K562 (cell line): ENCODE results near the gene NTN1. TPM values are rescaled to one million over a fixed set of nuclear protein-coding genes. Genes with fewer than 3 reads are reported as not detected.

Experiments used
- ATAC-seq: fragments of 200-7000 bp; cut with Tn5 transposase; 3 replicates; pipeline ENCODE4 v1.9.1; 2020; ENCODE audit warnings: moderate library complexity
- BruUV-seq: library from RNA; stranded (reverse); fragments of 400-500 nt; replicated peaks from 2 replicates; lab custom pipeline; 2021; lab: Mats Ljungman, UMichigan
- CTCF ChIA-PET: fragments of 300-600 bp; formaldehyde crosslinking; extraction: SDS; loops from one replicate; lab custom pipeline; 2021; ENCODE audit warnings: low intra/inter-chr PET ratio; lab: Yijun Ruan, JAX
- POLR2A ChIA-PET: fragments of 300-600, 350-650 bp; sonication (Branson Sonifier 250); formaldehyde crosslinking; extraction: SDS; loops from one replicate; lab custom pipeline; 2021; ENCODE audit warnings: antibody characterized with exemption, inconsistent platforms; lab: Yijun Ruan, JAX
- DNase-seq, 4 experiments: peaks; one replicate each; pipeline versions ENCODE4 v3.0.0 to v3.0.0-alpha.2; 2011 to 2018; ENCODE audit warnings: low spot score in 3 of 4, mixed read lengths in 3 of 4; ENCODE audit errors: extremely low read depth in 1 of 4
- FAIRE-seq: peaks from 2 replicates; lab custom pipeline; 2011; peaks lifted over from hg19 to GRCh38; lab: Jason Lieb, UNC
- H2AFZ ChIP-seq: 2 replicates; pipeline ENCODE4 v1.6.0; 2011; ENCODE audit warnings: low read depth, low read length, control low read depth, inconsistent platforms
- H3K27ac ChIP-seq: fragments of 200-600 bp; 3 replicates; pipeline ENCODE4 v1.8.0; 2011; ENCODE audit warnings: low read depth, mild to moderate bottlenecking, control low read depth, inconsistent platforms, low read length, moderate library complexity, mixed read lengths; ENCODE audit errors: extremely low read depth
- H3K27me3 ChIP-seq, 2 experiments: fragments of 300-600 bp in 1 of 2; 2 replicates in 1 of 2; 3 replicates in 1 of 2; pipeline versions ENCODE4 v1.6.0 to v1.8.0; 2011; ENCODE audit warnings: inconsistent platforms in 2 of 2, low read length in 2 of 2, mild to moderate bottlenecking in 1 of 2, mixed read lengths in 1 of 2, moderate library complexity in 1 of 2; ENCODE audit not compliant: control insufficient read depth in 2 of 2, insufficient read depth in 2 of 2
- H3K36me3 ChIP-seq: fragments of 300-600 bp; 3 replicates; pipeline ENCODE4 v1.8.0; 2011; ENCODE audit warnings: mild to moderate bottlenecking, low read length, inconsistent platforms; ENCODE audit not compliant: control insufficient read depth, insufficient read depth
- H3K4me1 ChIP-seq, 2 experiments: fragments of 200-600 bp in 1 of 2; replicated peaks in 1 of 2; 2 replicates in 1 of 2; 3 replicates in 1 of 2; pipeline versions ENCODE4 v1.5.1 to v1.8.0; 2011; ENCODE audit warnings: inconsistent platforms in 2 of 2, low read length in 2 of 2, mild to moderate bottlenecking in 1 of 2, mixed read lengths in 1 of 2, moderate library complexity in 1 of 2; ENCODE audit not compliant: control insufficient read depth in 2 of 2, insufficient read depth in 2 of 2
- H3K4me2 ChIP-seq: 2 replicates; pipeline ENCODE4 v1.6.1; 2011; ENCODE audit warnings: low read length, control low read depth, inconsistent platforms, mixed read lengths; ENCODE audit not compliant: insufficient read depth
- H3K4me3 ChIP-seq: fragments of 200-600 bp; sonication (generic), shearing (Covaris generic); 2 replicates; pipeline ENCODE4 v1.5.1; 2016; ENCODE audit warnings: control low read depth, inconsistent platforms
- H3K79me2 ChIP-seq: fragments of 200-600 bp; 3 replicates; pipeline ENCODE4 v1.8.0; 2011; ENCODE audit warnings: low read length, inconsistent platforms; ENCODE audit not compliant: control insufficient read depth, insufficient read depth
- H3K9ac ChIP-seq, 2 experiments: 2 replicates each; pipeline versions ENCODE4 v1.6.0 to v1.6.1; 2011; ENCODE audit warnings: low read depth in 2 of 2, low read length in 2 of 2, control low read depth in 1 of 2, inconsistent platforms in 1 of 2, mild to moderate bottlenecking in 1 of 2, mixed read lengths in 1 of 2; ENCODE audit not compliant: insufficient read depth in 1 of 2
- H3K9me1 ChIP-seq: one replicate; pipeline ENCODE4 v1.6.0; 2011; ENCODE audit warnings: inconsistent platforms, mild to moderate bottlenecking, low read length, moderate library complexity; ENCODE audit not compliant: control insufficient read depth, insufficient read depth
- H3K9me3 ChIP-seq: replicated peaks from 2 replicates; pipeline ENCODE4 v1.5.1; 2011; ENCODE audit warnings: low read depth, low read length, inconsistent platforms; ENCODE audit not compliant: control insufficient read depth, insufficient read depth
- H4K20me1 ChIP-seq: replicated peaks from 2 replicates; pipeline ENCODE4 v1.6.1; 2011; ENCODE audit warnings: low read length, inconsistent platforms, mixed read lengths; ENCODE audit not compliant: control insufficient read depth, insufficient read depth
- AFF4 ChIP-seq: sonication (generic); formaldehyde crosslinking; IDR thresholded peaks from 2 replicates; pipeline ENCODE4 v1.8.0; 2023; ENCODE audit warnings: mild to moderate bottlenecking, missing genetic modification reagents
- ARHGAP35 ChIP-seq: fragments of 450-650 bp; IDR thresholded peaks from 2 replicates; pipeline ENCODE4 v1.6.1; 2018; ENCODE audit not compliant: partially characterized antibody
- SMARCC2 ChIP-seq: fragments of 450-650 bp; IDR thresholded peaks from 2 replicates; pipeline ENCODE4 v1.6.1; 2017; ENCODE audit warnings: antibody characterized with exemption, moderate library complexity, mild to moderate bottlenecking, low read depth
- SP1 ChIP-seq: sonication (generic); formaldehyde crosslinking; IDR thresholded peaks from 2 replicates; pipeline ENCODE4 v1.8.1; 2022; ENCODE audit warnings: mild to moderate bottlenecking, missing genetic modification reagents
- SUPT5H ChIP-seq: fragments of 450-650 bp; IDR thresholded peaks from 2 replicates; pipeline ENCODE4 v1.6.1; 2016
- YY1 ChIP-seq, 3 experiments: IDR thresholded peaks; 2 replicates each; pipeline ENCODE4 v1.6.1; 2011; ENCODE audit warnings: low read length in 2 of 3, mild to moderate bottlenecking in 2 of 3, moderate library complexity in 2 of 3, borderline replicate concordance in 1 of 3, control low read depth in 1 of 3, low read depth in 1 of 3; ENCODE audit not compliant: insufficient read depth in 3 of 3, insufficient replicate concordance in 2 of 3, control insufficient read depth in 1 of 3, insufficient read length in 1 of 3; ENCODE audit errors: extremely low read depth in 1 of 3
- WGBS: fragments of 100-300 bp; shearing (Covaris generic); methylation state at CpG from one replicate; pipeline ENCODE4 v1.1.6; 2016; ENCODE audit warnings: low coverage, mixed read lengths; ENCODE audit not compliant: insufficient coverage; ENCODE audit errors: missing lambda C conversion rate; 5-methylcytosine and 5-hydroxymethylcytosine counted together
- in situ Hi-C: fragments of 300-500 bp; cut with MboI; formaldehyde crosslinking; loops from 4 replicates; pipeline ENCODE4 v1.15.0; 2018; ENCODE audit warnings: inconsistent platforms, mixed read lengths
- intact Hi-C: fragments of 100-400 bp; cut with micrococcal nuclease; formaldehyde crosslinking; loops from 2 replicates; pipeline ENCODE4 v1.14.2; 2022
- polyA plus RNA-seq, 8 experiments: library from polyadenylated mRNA; depleted of rRNA in 4 of 8; stranded (reverse) in 5 of 8; unstranded in 3 of 8; fragments of >200 nt; fragmentation: Nextera tagmentation in 2 of 8; fragmentation: Illumina TruSeq in 1 of 8; extraction: Ambion mirVana in 2 of 8; extraction: Trizol in 1 of 8; gene quantifications; 2 replicates each; pipeline versions ENCODE4 v1.2.1 to v1.2.3, GENCODE V29; 2011 to 2014; ENCODE audit warnings: inconsistent platforms in 1 of 8, missing spikeins in 1 of 8
- total RNA-seq, 7 experiments: library from RNA; depleted of rRNA in 6 of 7; stranded (reverse); fragments of >200 nt in 6 of 7; fragmentation: Illumina TruSeq in 2 of 7; extraction: Trizol in 2 of 7; gene quantifications; 2 replicates each; pipeline versions ENCODE4 v1.2.1 to v1.2.3, GENCODE V29; 2011 to 2021; ENCODE audit warnings: low replicate concordance in 1 of 7
- TF ChIP-seq, protein P1 (sequence below): sonication (generic); formaldehyde crosslinking; IDR thresholded peaks from 2 replicates; pipeline ENCODE4 v1.8.0; 2022; ENCODE audit warnings: missing genetic modification reagents, mild to moderate bottlenecking, borderline replicate concordance
- TF ChIP-seq, protein P2 (sequence below): fragments of 250-450 bp; sonication (Bioruptor Pico); IDR thresholded peaks from 2 replicates; pipeline ENCODE4 v1.5.0; 2021; ENCODE audit warnings: mild to moderate bottlenecking, borderline replicate concordance
- TF ChIP-seq, protein P3 (sequence below): sonication (generic); formaldehyde crosslinking; IDR thresholded peaks from 2 replicates; pipeline ENCODE4 v1.5.0; 2020; ENCODE audit warnings: missing genetic modification reagents
- TF ChIP-seq, protein P4 (sequence below): sonication (generic); formaldehyde crosslinking; IDR thresholded peaks from 2 replicates; pipeline ENCODE4 v1.8.0; 2022; ENCODE audit warnings: mild to moderate bottlenecking, missing genetic modification reagents

Gene NTN1
- total and polyA plus RNA-seq, 9 of the 15 experiments (the other 6 are each of a cell fraction or from before 2014, with no cell fraction given) = 0.02 TPM; not detected in 8

DNA sequence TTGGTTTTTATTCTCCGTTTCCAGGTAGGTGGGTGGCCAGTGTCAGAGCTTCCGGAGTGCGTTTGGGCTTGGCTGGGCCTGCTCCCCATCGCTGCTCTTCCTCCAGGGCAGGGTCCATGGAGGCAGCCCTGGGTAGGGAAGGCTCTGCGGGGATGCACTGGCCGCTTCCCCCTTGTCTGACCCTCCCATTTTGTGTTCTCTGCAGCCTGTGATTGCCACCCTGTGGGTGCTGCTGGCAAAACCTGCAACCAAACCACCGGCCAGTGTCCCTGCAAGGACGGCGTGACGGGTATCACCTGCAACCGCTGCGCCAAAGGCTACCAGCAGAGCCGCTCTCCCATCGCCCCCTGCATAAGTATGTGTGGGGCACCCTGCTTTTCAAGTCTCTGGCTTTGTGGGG lies 158.3 kb downstream of the NTN1 start (continued):
- TF ChIP-seq, protein P1, sequence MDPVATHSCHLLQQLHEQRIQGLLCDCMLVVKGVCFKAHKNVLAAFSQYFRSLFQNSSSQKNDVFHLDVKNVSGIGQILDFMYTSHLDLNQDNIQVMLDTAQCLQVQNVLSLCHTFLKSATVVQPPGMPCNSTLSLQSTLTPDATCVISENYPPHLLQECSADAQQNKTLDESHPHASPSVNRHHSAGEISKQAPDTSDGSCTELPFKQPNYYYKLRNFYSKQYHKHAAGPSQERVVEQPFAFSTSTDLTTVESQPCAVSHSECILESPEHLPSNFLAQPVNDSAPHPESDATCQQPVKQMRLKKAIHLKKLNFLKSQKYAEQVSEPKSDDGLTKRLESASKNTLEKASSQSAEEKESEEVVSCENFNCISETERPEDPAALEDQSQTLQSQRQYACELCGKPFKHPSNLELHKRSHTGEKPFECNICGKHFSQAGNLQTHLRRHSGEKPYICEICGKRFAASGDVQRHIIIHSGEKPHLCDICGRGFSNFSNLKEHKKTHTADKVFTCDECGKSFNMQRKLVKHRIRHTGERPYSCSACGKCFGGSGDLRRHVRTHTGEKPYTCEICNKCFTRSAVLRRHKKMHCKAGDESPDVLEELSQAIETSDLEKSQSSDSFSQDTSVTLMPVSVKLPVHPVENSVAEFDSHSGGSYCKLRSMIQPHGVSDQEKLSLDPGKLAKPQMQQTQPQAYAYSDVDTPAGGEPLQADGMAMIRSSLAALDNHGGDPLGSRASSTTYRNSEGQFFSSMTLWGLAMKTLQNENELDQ = no peak
- TF ChIP-seq ARHGAP35 = no peak
- TF ChIP-seq SUPT5H = no peak
- TF ChIP-seq, protein P2, sequence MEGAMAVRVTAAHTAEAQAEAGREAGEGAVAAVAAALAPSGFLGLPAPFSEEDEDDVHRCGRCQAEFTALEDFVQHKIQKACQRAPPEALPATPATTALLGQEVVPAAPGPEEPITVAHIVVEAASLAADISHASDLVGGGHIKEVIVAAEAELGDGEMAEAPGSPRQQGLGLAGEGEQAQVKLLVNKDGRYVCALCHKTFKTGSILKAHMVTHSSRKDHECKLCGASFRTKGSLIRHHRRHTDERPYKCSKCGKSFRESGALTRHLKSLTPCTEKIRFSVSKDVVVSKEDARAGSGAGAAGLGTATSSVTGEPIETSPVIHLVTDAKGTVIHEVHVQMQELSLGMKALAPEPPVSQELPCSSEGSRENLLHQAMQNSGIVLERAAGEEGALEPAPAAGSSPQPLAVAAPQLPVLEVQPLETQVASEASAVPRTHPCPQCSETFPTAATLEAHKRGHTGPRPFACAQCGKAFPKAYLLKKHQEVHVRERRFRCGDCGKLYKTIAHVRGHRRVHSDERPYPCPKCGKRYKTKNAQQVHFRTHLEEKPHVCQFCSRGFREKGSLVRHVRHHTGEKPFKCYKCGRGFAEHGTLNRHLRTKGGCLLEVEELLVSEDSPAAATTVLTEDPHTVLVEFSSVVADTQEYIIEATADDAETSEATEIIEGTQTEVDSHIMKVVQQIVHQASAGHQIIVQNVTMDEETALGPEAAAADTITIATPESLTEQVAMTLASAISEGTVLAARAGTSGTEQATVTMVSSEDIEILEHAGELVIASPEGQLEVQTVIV (CRISPR knock-in tag) = no peak
- TF ChIP-seq SP1 = no peak

- H3K27ac ChIP-seq = no peak overlapping the region
- in situ Hi-C loops (no loop called here), intact Hi-C loops (no loop called here)
- no peak overlapping the region for H2AFZ ChIP-seq
- H3K4me2 ChIP-seq = no peak overlapping the region
- no peak for ATAC-seq
- no peaks in the 10 kb centered on the region for H3K4me1 ChIP-seq
- H3K9me3 ChIP-seq = no peaks in the 10 kb centered on the region
- no peaks in the 10 kb centered on the region for H3K36me3 ChIP-seq
- no peaks in the 10 kb centered on the region for H3K79me2 ChIP-seq
- CTCF ChIA-PET = no interaction called here
- H3K4me3 ChIP-seq = no peak overlapping the region
- POLR2A ChIA-PET = no interaction called here
- H3K27me3 ChIP-seq = peaks cover 2 to 50% of the 10 kb centered on the region in 2 experiments; a peak in 3 of 5 replicates
- no TSS peak for BruUV-seq
- H3K9me1 ChIP-seq = no peaks in the 10 kb centered on the region
- 0% methylated on average over 4 of the region's 4 CpGs for WGBS
- no peak overlapping the region for H3K9ac ChIP-seq
- no peak for DNase-seq
- FAIRE-seq = no peak
- H4K20me1 ChIP-seq = no peaks in the 10 kb centered on the region
- TF ChIP-seq SMARCC2 = no peak
- TF ChIP-seq AFF4 (CRISPR knock-in tag) = no peak
- TF ChIP-seq, protein P3, sequence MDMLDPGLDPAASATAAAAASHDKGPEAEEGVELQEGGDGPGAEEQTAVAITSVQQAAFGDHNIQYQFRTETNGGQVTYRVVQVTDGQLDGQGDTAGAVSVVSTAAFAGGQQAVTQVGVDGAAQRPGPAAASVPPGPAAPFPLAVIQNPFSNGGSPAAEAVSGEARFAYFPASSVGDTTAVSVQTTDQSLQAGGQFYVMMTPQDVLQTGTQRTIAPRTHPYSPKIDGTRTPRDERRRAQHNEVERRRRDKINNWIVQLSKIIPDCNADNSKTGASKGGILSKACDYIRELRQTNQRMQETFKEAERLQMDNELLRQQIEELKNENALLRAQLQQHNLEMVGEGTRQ = no peak
- TF ChIP-seq, protein P4, sequence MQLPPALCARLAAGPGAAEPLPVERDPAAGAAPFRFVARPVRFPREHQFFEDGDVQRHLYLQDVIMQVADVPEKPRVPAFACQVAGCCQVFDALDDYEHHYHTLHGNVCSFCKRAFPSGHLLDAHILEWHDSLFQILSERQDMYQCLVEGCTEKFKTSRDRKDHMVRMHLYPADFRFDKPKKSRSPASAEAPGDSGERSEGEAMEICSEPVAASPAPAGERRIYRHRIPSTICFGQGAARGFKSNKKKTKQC (CRISPR knock-in tag) = no peak
- no peak for TF ChIP-seq YY1 (IDR thresholded peaks at IDR 0.05; ENCODE audit: borderline replicate concordance in 1 of 3, control insufficient read depth in 1 of 3, extremely low read depth in 1 of 3, insufficient read depth in 3 of 3, insufficient read length in 1 of 3, insufficient replicate concordance in 2 of 3, low read depth in 1 of 3, low read length in 2 of 3)
Observed at GRCh38 chr17:9181640-9182039, 160.3 kb downstream of the NTN1 start.
